Neural cell (in vitro differentiated cells): ENCODE results near the gene SAP30BP. TPM values are rescaled to one million over a fixed set of nuclear protein-coding genes. Genes with fewer than 3 reads are reported as not detected.

ENCODE experiments used
- H2AFZ ChIP-seq: fragments of 200-600, 300-800 bp; sonication (generic), shearing (Covaris generic); 2 replicates; pipeline ENCODE4 v1.6.0; 2014; ENCODE audit warnings: low read depth, mild to moderate bottlenecking, antibody characterized with exemption, low read length, moderate library complexity
- H3F3A ChIP-seq: fragments of 200-600 bp; shearing (Covaris generic); 2 replicates; pipeline ENCODE4 v1.6.1; 2016; ENCODE audit warnings: mild to moderate bottlenecking, moderate library complexity, mixed read lengths, antibody characterized with exemption, low read length; ENCODE audit not compliant: insufficient read depth, poor library complexity, severe bottlenecking
- H3K27ac ChIP-seq: fragments of 200-600, 300-800 bp; sonication (generic), shearing (Covaris generic); 2 replicates; pipeline ENCODE4 v1.5.1; 2014; ENCODE audit warnings: mild to moderate bottlenecking, low read length, moderate library complexity
- H3K27me3 ChIP-seq: fragments of 300-800, 200-600 bp; sonication (generic), shearing (Covaris generic); 2 replicates; pipeline ENCODE4 v1.6.0; 2014; ENCODE audit warnings: mild to moderate bottlenecking, low read depth, low read length, moderate library complexity; ENCODE audit not compliant: insufficient read depth
- H3K36me3 ChIP-seq: fragments of 300-800, 200-600 bp; sonication (generic), shearing (Covaris generic); 2 replicates; pipeline ENCODE4 v1.5.1; 2014; ENCODE audit warnings: mild to moderate bottlenecking, antibody characterized with exemption, low read length, moderate library complexity; ENCODE audit not compliant: insufficient read depth
- H3K4me2 ChIP-seq: fragments of 300-800, 200-600 bp; sonication (generic), shearing (Covaris generic); 2 replicates; pipeline ENCODE4 v1.6.0; 2014; ENCODE audit warnings: mild to moderate bottlenecking, low read length
- H3K4me3 ChIP-seq: fragments of 300-800, 200-600 bp; sonication (generic), shearing (Covaris generic); 2 replicates; pipeline ENCODE4 v1.5.1; 2014; ENCODE audit warnings: mild to moderate bottlenecking, low read length, moderate library complexity
- H3K79me2 ChIP-seq: fragments of 200-600 bp; shearing (Covaris generic); replicated peaks from 2 replicates; pipeline ENCODE4 v1.6.0; 2014; ENCODE audit warnings: mild to moderate bottlenecking, low read length, moderate library complexity; ENCODE audit not compliant: insufficient read depth
- H3K9ac ChIP-seq: fragments of 300-800, 200-600 bp; sonication (generic), shearing (Covaris generic); 2 replicates; pipeline ENCODE4 v1.6.1; 2016; ENCODE audit warnings: mild to moderate bottlenecking, low read length, mixed read lengths
- H3K9me2 ChIP-seq: fragments of 200-600 bp; shearing (Covaris generic); 2 replicates; pipeline ENCODE4 v1.6.1; 2016; ENCODE audit warnings: mild to moderate bottlenecking, low read length, mixed read lengths; ENCODE audit not compliant: insufficient read depth
- H3K9me3 ChIP-seq: fragments of 200-600, 300-800 bp; sonication (generic), shearing (Covaris generic); 2 replicates; pipeline ENCODE4 v1.6.1; 2016; ENCODE audit warnings: mild to moderate bottlenecking, mixed run types, low read length, moderate library complexity, mixed read lengths
- H4K20me1 ChIP-seq: fragments of 200-600 bp; shearing (Covaris generic); 2 replicates; pipeline ENCODE4 v1.6.1; 2016; ENCODE audit warnings: mild to moderate bottlenecking, mixed run types; ENCODE audit not compliant: insufficient read depth
- CTCF ChIP-seq: fragments of 450-650 bp; IDR thresholded peaks from 2 replicates; pipeline ENCODE4 v1.5.1; 2014; ENCODE audit warnings: antibody characterized with exemption, mild to moderate bottlenecking, moderate library complexity; ENCODE audit not compliant: poor library complexity, severe bottlenecking
- EP300 ChIP-seq: fragments of 450-650 bp; conservative IDR thresholded peaks from 2 replicates; pipeline ENCODE4 v1.6.1; 2014; ENCODE audit warnings: antibody characterized with exemption, mild to moderate bottlenecking, moderate library complexity; ENCODE audit not compliant: poor library complexity, severe bottlenecking
- EZH2 ChIP-seq: fragments of 200-600, 300-800 bp; shearing (Covaris generic), sonication (generic); IDR thresholded peaks from 2 replicates; pipeline ENCODE4 v1.6.1; 2014; ENCODE audit warnings: antibody characterized with exemption, low read length, borderline replicate concordance, mild to moderate bottlenecking; ENCODE audit not compliant: insufficient read depth, poor library complexity, severe bottlenecking
- MXI1 ChIP-seq: fragments of 450-650 bp; conservative IDR thresholded peaks from 2 replicates; pipeline ENCODE4 v1.6.1; 2014; ENCODE audit warnings: antibody characterized with exemption, mild to moderate bottlenecking; ENCODE audit not compliant: poor library complexity, severe bottlenecking
- POLR2AphosphoS5 ChIP-seq: IDR thresholded peaks from 2 replicates; pipeline ENCODE4 v1.6.1; 2012
- RAD21 ChIP-seq: fragments of 450-650 bp; conservative IDR thresholded peaks from 2 replicates; pipeline ENCODE4 v1.6.1; 2014; ENCODE audit warnings: antibody characterized with exemption, mild to moderate bottlenecking, moderate library complexity
- REST ChIP-seq: IDR thresholded peaks from 2 replicates; pipeline ENCODE4 v1.6.1; 2012; ENCODE audit warnings: borderline replicate concordance
- SMC3 ChIP-seq: fragments of 450-650 bp; conservative IDR thresholded peaks from 2 replicates; pipeline ENCODE4 v1.6.1; 2014; ENCODE audit warnings: antibody characterized with exemption, mild to moderate bottlenecking, moderate library complexity; ENCODE audit not compliant: poor library complexity
- TAF1 ChIP-seq: IDR thresholded peaks from 2 replicates; pipeline ENCODE4 v1.6.1; 2012; ENCODE audit warnings: low read depth
- polyA plus RNA-seq: library from polyadenylated mRNA; depleted of rRNA; stranded (reverse); fragments of >200 nt; gene quantifications from 2 replicates; pipeline ENCODE4 v1.2.3, GENCODE V29; 2014

The SAP30BP gene
- polyA plus RNA-seq, 1 donor from 2014 or later: 156 TPM

- no peak overlapping the region for H3K4me2 ChIP-seq
- H3K9ac ChIP-seq: no peak overlapping the region
- H3K27ac ChIP-seq: no peak overlapping the region
- no peaks in the 10 kb centered on the region for H3K9me3 ChIP-seq
- H3K79me2 ChIP-seq: no peaks in the 10 kb centered on the region
- H3K9me2 ChIP-seq: no peaks in the 10 kb centered on the region
- H3K27me3 ChIP-seq: no peaks in the 10 kb centered on the region
- no peaks in the 10 kb centered on the region for H4K20me1 ChIP-seq
- H2AFZ ChIP-seq: no peak overlapping the region
- H3K4me3 ChIP-seq: no peak overlapping the region
- TF ChIP-seq MXI1 (no peak), SMC3 (no peak), REST (no peak), RAD21 (no peak), EP300 (no peak), TAF1 (no peak), POLR2AphosphoS5 (no peak), CTCF (no peak), EZH2 (no peak)
- no peaks in the 10 kb centered on the region for H3F3A ChIP-seq
- no peaks in the 10 kb centered on the region for H3K36me3 ChIP-seq
Measured at GRCh38 chr17:75691371-75691791, 24.2 kb downstream of the SAP30BP start.

- Histone ChIP-seq H3K9me2 (no peaks in the 10 kb centered on the region), H3K27ac (no peak overlapping the region), H3K27me3 (no peaks in the 10 kb centered on the region), H3K4me3 (no peak overlapping the region), H3K4me2 (no peak overlapping the region), H3K36me3 (no peaks in the 10 kb centered on the region), H4K20me1 (no peaks in the 10 kb centered on the region), H3K9me3 (no peaks in the 10 kb centered on the region), H2AFZ (no peak overlapping the region), H3K79me2 (no peaks in the 10 kb centered on the region), H3F3A (no peaks in the 10 kb centered on the region), H3K9ac (no peak overlapping the region)
- TF ChIP-seq POLR2AphosphoS5: no peak
- TF ChIP-seq REST: no peak
- TF ChIP-seq EZH2: no peak
- no peak for TF ChIP-seq EP300
- TF ChIP-seq SMC3: no peak
- TF ChIP-seq RAD21: no peak
- TF ChIP-seq TAF1: no peak
- no peak for TF ChIP-seq CTCF
Measured at GRCh38 chr17:75691801-75692626, 24.9 kb downstream of the SAP30BP start.
